ENCODE results near the gene PIF1. TPM values are rescaled to one million over a fixed set of nuclear protein-coding genes. Genes with fewer than 3 reads are reported as not detected.

PIF1 gene
- total RNA-seq, 8 experiments from 2014 or later, result 0.36 to 17.7 (median 4.5) TPM

DNA sequence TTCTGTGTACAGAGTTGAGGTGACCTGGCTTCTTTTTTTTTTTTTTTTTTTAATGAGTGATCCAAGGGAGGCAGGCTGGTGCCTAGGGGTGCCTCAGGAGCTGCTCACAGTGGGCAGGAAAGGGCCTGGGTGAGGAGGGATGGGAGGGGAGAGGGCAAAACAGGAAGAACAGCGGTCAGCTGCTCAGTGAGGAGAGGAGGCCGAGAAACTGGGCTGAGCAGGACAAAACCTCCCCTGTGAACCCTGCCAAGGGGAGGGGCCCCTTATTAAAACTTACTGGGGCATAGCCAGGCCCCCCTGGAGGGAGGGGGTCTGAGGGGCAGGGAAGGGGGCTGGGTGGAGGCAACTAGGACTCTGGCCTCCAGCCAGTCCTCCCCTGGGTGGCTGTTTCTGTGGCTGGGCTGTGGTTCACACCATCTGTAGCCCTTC, 19.8 kb upstream of the PIF1 start:
- peaks cover 4 to 22% of the 10 kb centered on the region in 2 donors for H3K4me1 ChIP-seq (replicated peaks in 1 of 2)
- ATAC-seq (replicated peaks in 6 of 8), result peak in 2 of 8 experiments; percentile 0 to 3
- in situ Hi-C loops (cut with MboI; ENCODE audit: low pct_unique_long_range_greater_than_20kb in 2 of 9, low sequenced_read_pairs in 9 of 9, unreplicated experiment in 9 of 9), result no loop called here
- no peak overlapping the region for H3K27ac ChIP-seq
- H3K4me3 ChIP-seq, result no peak overlapping the region
- WGBS, 10 experiments, result 17% methylated on average over 1 of the region's 2 CpGs; no CpG with 5 or more reads in 9 of the 10 experiments

DNA sequence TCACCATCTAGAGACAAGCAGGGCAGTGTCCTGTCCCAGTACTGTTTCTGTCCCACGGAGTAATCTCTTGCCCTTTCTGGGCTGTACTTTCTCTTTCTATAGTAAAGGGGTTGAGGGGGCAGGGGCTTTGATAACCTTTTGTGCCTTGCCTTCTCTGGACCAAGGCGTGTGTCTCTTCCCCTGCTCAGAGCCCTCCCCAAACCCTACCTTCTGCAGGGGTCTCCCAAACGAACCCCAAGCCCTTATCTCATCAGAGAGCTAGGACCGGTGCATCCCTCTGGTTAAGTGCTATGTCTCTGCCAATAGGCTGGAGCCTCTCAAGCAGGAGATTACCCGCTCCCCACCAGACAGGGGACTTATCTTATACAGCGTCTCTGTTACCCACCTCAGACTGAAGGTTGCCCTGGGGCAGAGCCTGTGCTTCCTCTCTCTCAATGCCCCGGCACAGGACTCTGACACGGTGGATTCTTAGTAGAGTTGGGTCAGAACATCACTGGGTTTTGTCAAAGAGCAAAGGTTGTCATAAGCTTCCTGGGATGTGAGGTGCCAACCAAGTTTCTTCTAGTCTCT, 19.2 kb upstream of the PIF1 start:
- WGBS, 10 experiments, result 20 to 69% (median 46%) methylated on average over 1 to 4 of the region's 8 CpGs; no CpG with 5 or more reads in 5 of the 10 experiments
- H3K27ac ChIP-seq, result no peak overlapping the region
- in situ Hi-C loops (cut with MboI; ENCODE audit: low pct_unique_long_range_greater_than_20kb in 2 of 9, low sequenced_read_pairs in 9 of 9, unreplicated experiment in 9 of 9), result no loop called here
- peaks cover 4 to 22% of the 10 kb centered on the region in 2 donors for H3K4me1 ChIP-seq (replicated peaks in 1 of 2)
- no peak overlapping the region for H3K4me3 ChIP-seq
- no peak for ATAC-seq (replicated peaks in 6 of 8)

GRCh38 chr15:64843991-64844390, 18.5 kb upstream of the PIF1 start:
- Histone ChIP-seq H3K4me1 (replicated peaks in 1 of 2) (peaks cover 4 to 22% of the 10 kb centered on the region in 2 donors), H3K27ac (no peak overlapping the region), H3K4me3 (no peak overlapping the region)
- 20 to 100% (median 92%) methylated on average over 1 to 2 of the region's 4 CpGs; no CpG with 5 or more reads in 5 of the 10 experiments for WGBS, 10 experiments
- ATAC-seq (replicated peaks in 6 of 8), result no peak
- in situ Hi-C loops (cut with MboI; ENCODE audit: low pct_unique_long_range_greater_than_20kb in 2 of 9, low sequenced_read_pairs in 9 of 9, unreplicated experiment in 9 of 9), result no loop called here

GRCh38 chr15:64842986-64843561, 17.6 kb upstream of the PIF1 start:
- 67% methylated on average over 6 of the region's 7 CpGs; no CpG with 5 or more reads in 9 of the 10 experiments for WGBS, 10 experiments
- Histone ChIP-seq H3K4me1 (replicated peaks in 1 of 2) (peaks cover 4 to 22% of the 10 kb centered on the region in 2 donors), H3K27ac (no peak overlapping the region), H3K4me3 (peak overlapping the region in 3 of 5 donors; percentile 54 to 76 (median 58))
- ATAC-seq (replicated peaks in 6 of 8), result peak in 3 of 8 experiments; percentile 1 to 3 (median 3)
- in situ Hi-C loops (cut with MboI; ENCODE audit: low pct_unique_long_range_greater_than_20kb in 2 of 9, low sequenced_read_pairs in 9 of 9, unreplicated experiment in 9 of 9), result no loop called here

DNA sequence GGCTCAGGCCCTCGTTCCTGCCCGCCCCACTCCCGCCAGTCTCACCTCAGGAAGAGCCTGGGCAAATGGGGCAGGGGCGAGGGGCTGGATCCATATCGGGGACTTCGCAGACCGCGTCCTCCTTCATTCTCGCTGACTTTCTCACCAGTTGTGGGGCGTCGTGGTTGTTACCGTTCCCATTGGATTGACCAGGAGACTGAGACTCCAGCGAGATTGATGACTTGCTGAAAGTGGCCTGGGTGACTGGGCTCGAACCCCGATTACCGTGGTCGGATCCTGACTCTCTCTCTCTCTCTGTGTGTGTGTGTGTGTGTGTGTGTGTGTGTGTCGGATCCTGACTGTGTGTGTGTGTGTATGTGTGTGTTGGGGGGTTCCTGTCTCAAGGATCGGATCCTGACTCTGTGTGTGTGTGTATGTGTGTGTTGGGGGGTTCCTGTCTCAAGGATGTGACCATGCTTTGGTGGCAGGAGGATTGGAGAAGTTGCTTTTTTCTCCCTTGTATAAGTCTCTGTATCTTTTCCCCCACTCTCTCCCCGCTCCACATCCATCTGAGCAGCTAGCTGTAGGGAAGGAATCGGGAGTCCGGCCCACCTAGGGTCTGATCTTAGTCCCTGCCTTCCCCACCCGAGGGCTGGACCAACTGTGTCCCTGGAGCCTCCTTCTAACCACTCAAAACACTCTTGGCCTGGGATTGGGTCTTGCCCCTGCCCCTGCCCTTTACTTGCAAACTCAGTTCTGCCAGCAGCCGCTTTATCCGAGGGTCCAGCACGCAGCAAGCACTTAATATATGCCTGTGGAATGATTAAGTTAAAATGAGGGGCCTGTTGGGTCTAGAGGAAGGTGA, 16.9 kb upstream of the PIF1 start:
- 0 to 33% (median 6%) methylated on average over 1 to 12 of the region's 26 CpGs; no CpG with 5 or more reads in 2 of the 10 experiments for WGBS, 10 experiments
- no peak for ATAC-seq (replicated peaks in 6 of 8)
- peaks cover 4 to 22% of the 10 kb centered on the region in 2 donors for H3K4me1 ChIP-seq (replicated peaks in 1 of 2)
- no peak overlapping the region for H3K27ac ChIP-seq
- peak overlapping the region; percentile 40 to 76 (median 54) for H3K4me3 ChIP-seq
- in situ Hi-C loops (cut with MboI; ENCODE audit: low pct_unique_long_range_greater_than_20kb in 2 of 9, low sequenced_read_pairs in 9 of 9, unreplicated experiment in 9 of 9), result no loop called here

DNA sequence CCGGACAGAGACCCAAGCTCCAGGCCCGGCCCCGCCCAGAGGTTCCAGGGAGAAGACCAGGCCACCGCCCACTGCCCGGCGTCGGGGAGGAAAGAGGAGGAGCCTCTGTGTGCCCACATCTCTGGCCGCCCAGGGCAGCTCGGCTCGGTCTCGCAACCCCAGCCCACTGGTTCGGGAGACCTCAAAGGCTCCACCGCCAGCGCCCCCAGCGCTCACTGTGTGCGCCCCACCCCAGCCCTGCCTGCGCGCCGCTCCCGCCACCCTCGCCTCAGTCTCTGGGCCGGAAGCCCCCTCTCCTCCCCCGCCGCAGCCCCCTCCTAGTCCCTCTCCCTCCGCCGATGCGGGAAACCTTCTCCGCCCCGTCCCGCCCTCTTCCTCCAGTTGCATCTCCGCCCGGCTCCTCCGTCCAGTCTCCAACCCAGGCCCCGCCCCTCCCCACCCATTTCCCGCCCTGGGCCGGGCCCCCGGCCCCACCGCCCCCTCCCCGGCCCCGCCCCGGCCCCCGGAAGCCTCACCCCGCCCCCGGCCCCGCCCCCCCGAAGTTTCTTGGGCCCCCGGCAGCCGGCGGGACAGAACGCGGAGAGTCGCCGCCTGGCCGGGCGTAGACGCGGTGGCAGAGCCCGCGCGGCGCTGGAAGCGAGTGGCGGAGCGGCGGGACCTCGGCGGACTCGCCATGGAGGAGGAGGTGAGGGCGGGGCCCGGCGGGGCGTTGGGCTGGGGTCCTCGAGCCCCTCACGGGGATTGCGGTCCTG, 16.1 kb upstream of the PIF1 start, which contains the start of gene PLEKHO2:
TSS of gene PLEKHO2 (plus strand) at position 572 of the 752 bp plus-strand sequence. CDS start at position 674, 102 bp downstream.
- H3K4me3 ChIP-seq, result peak within 1 kb of the TSS; percentile 40 to 76 (median 54)
- ATAC-seq (replicated peaks in 6 of 8), result peak; percentile 70 to 94 (median 90)
- in situ Hi-C loops (cut with MboI; ENCODE audit: low pct_unique_long_range_greater_than_20kb in 2 of 9, low sequenced_read_pairs in 9 of 9, unreplicated experiment in 9 of 9), result no loop called here
- peaks cover 4 to 22% of the 10 kb centered on the region in 2 donors for H3K4me1 ChIP-seq (replicated peaks in 1 of 2)
- 0% methylated on average over 2 to 3 of the region's 75 CpGs; no CpG with 5 or more reads in 8 of the 10 experiments for WGBS, 10 experiments
- peak within 1 kb of the TSS; percentile 20 to 76 for H3K27ac ChIP-seq

GRCh38 chr15:64841060-64841343, 15.6 kb upstream of the PIF1 start:
- WGBS, 10 experiments, result 0 to 4% (median 1%) methylated on average over 3 to 8 of the region's 12 CpGs; no CpG with 5 or more reads in 6 of the 10 experiments
- H3K27ac ChIP-seq, result peak overlapping the region; percentile 20 to 76
- H3K4me1 ChIP-seq (replicated peaks in 1 of 2), result peaks cover 7 to 25% of the 10 kb centered on the region in 2 donors
- peak overlapping the region; percentile 40 to 76 (median 54) for H3K4me3 ChIP-seq
- in situ Hi-C loops (cut with MboI; ENCODE audit: low pct_unique_long_range_greater_than_20kb in 2 of 9, low sequenced_read_pairs in 9 of 9, unreplicated experiment in 9 of 9), result no loop called here
- no peak for ATAC-seq (replicated peaks in 6 of 8)

DNA sequence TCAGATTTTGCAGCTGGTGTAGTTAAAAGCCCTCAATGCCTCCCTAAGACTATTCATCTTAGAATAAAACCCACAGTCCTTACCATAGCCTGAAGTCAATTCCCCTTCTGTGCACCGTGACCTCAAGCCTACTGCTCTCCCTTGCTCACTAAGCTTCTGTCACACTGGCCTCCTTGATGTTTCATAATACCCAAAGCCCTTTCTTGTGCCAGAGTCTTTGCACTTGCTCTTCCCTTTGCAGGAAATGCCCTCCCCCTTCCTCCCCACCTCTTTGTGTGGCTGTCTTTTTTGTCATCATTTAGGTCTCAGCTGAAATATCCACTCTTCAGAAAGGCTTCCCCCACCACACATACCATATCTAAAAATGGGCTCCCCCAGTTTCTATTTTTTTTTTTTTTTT, 12.1 kb upstream of the PIF1 start:
- 33 to 100% (median 71%) methylated on average over 1 of the region's 1 CpG; no CpG with 5 or more reads in 3 of the 10 experiments for WGBS, 10 experiments

DNA sequence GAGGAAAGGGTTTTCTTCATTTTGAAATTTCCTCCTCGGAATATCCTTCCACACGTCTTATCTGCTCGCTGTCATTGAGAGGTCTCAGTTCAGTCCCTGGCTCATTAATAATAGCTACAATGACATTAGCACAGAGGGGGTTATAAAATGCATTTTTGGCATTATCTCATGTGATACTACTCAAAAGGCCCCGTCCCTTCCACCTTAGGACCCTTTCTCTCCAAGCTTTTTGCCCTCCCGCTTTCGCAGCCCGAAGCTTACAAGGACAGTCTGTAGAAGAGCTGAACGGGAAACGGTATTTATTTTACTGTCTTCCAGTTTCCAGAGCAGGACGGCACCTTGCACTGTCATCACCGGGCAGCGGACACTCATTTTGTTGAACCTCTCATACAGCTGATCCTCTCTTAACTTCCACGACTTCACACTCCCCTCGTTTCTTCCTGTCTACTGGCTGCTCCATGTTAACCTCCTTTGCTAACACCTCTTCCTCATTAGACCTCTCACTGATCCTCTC, 10.6 kb upstream of the PIF1 start:
- WGBS, 10 experiments, result 0 to 96% (median 41%) methylated on average over 5 to 14 of the region's 14 CpGs; no CpG with 5 or more reads in 4 of the 10 experiments
- ATAC-seq (replicated peaks in 6 of 8), result peak in 5 of 8 experiments; percentile 3 to 25 (median 11)
- no peak overlapping the region for H3K27ac ChIP-seq
- H3K4me1 ChIP-seq (replicated peaks in 1 of 2), result peaks cover 7 to 12% of the 10 kb centered on the region in 2 donors
- in situ Hi-C loops (cut with MboI; ENCODE audit: low pct_unique_long_range_greater_than_20kb in 2 of 9, low sequenced_read_pairs in 9 of 9, unreplicated experiment in 9 of 9), result no loop called here
- peak overlapping the region in 2 of 5 donors; percentile 12 to 13 for H3K4me3 ChIP-seq

More for the DNA sequence above, 12.1 kb upstream of the PIF1 start:
- H3K4me1 ChIP-seq (replicated peaks in 1 of 2), result peaks cover 7 to 12% of the 10 kb centered on the region in 2 donors
- H3K4me3 ChIP-seq, result no peak overlapping the region
- in situ Hi-C loops (cut with MboI; ENCODE audit: low pct_unique_long_range_greater_than_20kb in 2 of 9, low sequenced_read_pairs in 9 of 9, unreplicated experiment in 9 of 9), result no loop called here
- no peak for ATAC-seq (replicated peaks in 6 of 8)
- no peak overlapping the region for H3K27ac ChIP-seq

DNA sequence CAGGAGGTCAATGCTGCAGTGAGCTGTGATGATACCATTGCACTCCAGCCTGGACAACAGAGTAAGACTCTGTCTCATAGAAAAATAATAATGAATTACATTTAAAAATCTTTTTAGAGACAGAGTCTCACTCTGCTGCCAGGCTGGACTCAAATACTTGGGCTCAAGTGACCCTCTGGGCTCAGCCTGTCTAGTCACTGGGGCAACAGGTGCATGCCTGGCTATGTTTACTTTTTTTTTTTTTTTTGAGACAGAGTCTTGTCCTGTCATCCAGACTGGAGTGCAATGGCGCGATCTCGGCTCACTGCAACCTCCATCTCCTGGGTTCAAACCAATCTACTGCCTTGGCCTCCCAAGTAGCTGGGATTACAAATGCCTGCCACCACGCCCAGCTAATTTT, 8.2 kb upstream of the PIF1 start:
- no peak for ATAC-seq (replicated peaks in 6 of 8)
- Histone ChIP-seq H3K4me3 (no peak overlapping the region), H3K4me1 (replicated peaks in 1 of 2) (peaks cover 4 to 8% of the 10 kb centered on the region in 2 donors), H3K27ac (no peak overlapping the region)
- in situ Hi-C loops (cut with MboI; ENCODE audit: low pct_unique_long_range_greater_than_20kb in 2 of 9, low sequenced_read_pairs in 9 of 9, unreplicated experiment in 9 of 9), result no loop called here
- 81 to 100% (median 100%) methylated on average over 1 to 3 of the region's 4 CpGs; no CpG with 5 or more reads in 5 of the 10 experiments for WGBS, 10 experiments

- Histone ChIP-seq H3K4me3 (no peak overlapping the region), H3K4me1 (replicated peaks in 1 of 2) (peaks cover 8 to 9% of the 10 kb centered on the region in 2 donors), H3K27ac (no peak overlapping the region)
- WGBS, 10 experiments, result 58 to 100% (median 96%) methylated on average over 1 to 4 of the region's 5 CpGs; no CpG with 5 or more reads in 1 of the 10 experiments
- no peak for ATAC-seq (replicated peaks in 6 of 8)
- in situ Hi-C loops (cut with MboI; ENCODE audit: low pct_unique_long_range_greater_than_20kb in 2 of 9, low sequenced_read_pairs in 9 of 9, unreplicated experiment in 9 of 9), result no loop called here
Observed at GRCh38 chr15:64828985-64829384, 3.5 kb upstream of the PIF1 start.

DNA sequence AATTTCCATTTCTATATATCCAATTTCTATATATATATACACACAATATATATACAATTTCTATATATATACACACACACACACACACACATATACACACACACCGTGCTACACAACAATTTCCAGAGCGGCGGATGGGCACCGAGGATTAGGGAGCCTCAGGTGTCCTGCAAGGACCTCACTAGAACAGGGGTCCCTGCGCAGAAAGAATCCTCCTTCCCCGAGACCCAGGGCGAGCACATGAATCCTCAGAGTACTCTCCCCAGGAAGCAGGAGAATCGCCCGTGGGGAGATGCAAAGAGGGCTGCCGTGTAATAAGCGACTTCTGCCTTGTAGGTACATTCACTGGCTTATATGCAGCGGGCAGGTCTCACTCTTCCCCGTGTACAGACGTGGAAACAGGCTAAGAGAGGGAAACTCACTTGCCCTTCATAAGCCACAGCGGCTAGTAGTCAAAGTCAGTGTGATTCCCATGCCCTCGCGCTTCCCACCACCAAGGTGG, 467 bp downstream of the PIF1 start:
- peak overlapping the region; percentile 28 to 43 (median 36) for H3K4me3 ChIP-seq
- in situ Hi-C loops (cut with MboI; ENCODE audit: low pct_unique_long_range_greater_than_20kb in 2 of 9, low sequenced_read_pairs in 9 of 9, unreplicated experiment in 9 of 9), result no loop called here
- no peak overlapping the region for H3K27ac ChIP-seq
- peaks cover 9 to 10% of the 10 kb centered on the region in 2 donors for H3K4me1 ChIP-seq (replicated peaks in 1 of 2)
- ATAC-seq (replicated peaks in 6 of 8), result peak in 5 of 8 experiments; percentile 0 to 6 (median 0)
- 0 to 6% (median 0%) methylated on average over 1 to 10 of the region's 17 CpGs; no CpG with 5 or more reads in 6 of the 10 experiments for WGBS, 10 experiments
